ENCODE measurements around the gene SSC4D.

SSC4D gene

DNA sequence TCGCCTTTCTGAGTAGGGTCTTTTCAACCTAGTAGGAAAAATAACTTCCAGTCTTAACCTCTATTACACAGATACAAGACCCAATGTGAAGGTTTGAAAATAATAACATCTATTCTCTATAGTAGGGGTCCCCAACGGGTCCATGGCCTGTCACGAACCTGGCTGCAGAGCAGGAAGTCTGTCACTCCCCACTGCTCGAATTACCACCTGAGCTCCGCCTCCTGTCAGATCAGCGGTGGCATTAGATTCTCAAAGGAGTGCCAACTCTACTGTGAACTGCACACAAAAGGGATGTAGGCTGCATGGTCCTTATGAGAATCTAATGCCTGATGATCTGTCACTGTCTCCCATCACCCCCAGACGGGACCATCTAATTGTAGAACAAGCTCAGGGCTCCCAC, 58.1 kb downstream of the SSC4D start:
- DNase-seq, result no peak

DNA sequence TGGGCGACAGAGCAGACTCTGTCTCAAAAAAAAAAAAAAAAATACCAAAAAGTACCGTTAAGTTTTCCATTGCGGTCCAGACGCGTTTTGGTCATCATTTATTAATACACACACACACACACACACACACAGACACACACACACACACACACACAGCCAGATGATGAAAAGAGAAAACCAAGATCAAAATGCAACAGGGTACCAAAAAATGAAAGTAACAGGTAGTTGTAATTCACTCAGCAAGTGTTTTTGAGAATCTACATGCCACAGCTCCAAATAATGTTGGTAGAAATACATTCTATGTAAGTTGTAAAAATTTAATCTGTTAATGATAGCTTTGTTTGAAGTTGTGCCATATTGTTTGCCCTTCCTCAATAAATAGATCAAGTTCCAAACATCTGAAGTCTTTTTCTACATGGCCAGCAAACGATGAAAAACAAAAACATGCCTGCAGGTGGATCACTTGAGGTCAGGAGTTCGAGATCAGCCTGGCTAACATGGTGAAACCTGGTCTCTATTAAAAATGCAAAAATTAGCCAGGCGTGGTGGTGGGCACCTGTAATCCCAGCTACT, 60.1 kb downstream of the SSC4D start:
- DNase-seq, result no peak

GRCh38 chr7:76347710-76348109, 61.8 kb downstream of the SSC4D start:
- no peak for DNase-seq

GRCh38 chr7:76346778-76347177, 62.7 kb downstream of the SSC4D start:
- no peak for DNase-seq

DNA sequence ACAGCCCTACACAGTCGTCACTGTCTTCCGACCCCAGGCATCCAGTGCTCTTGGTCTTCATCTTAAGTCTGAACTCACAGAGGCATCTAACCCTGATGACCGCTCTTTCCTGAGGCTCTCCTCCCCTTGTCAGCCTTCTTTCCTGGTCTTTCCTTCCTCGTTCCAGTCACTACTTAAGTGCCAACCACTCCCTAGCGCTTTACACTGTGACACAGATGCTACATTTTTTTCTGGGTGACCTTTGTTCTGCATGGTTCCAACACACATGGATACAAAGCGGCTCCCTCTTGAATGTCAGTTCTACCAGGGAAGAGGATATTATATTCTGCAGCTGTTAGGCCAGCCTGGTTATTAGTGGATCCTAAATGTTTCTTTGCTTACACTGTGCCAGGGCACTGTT, 63.4 kb downstream of the SSC4D start:
- no peak for DNase-seq

GRCh38 chr7:76343931-76344321, 65.6 kb downstream of the SSC4D start:
- DNase-seq, result no peak

- DNase-seq, result no peak
These were observed 66.1 kb downstream of the SSC4D start for GRCh38 chr7:76343294-76343930.

DNA sequence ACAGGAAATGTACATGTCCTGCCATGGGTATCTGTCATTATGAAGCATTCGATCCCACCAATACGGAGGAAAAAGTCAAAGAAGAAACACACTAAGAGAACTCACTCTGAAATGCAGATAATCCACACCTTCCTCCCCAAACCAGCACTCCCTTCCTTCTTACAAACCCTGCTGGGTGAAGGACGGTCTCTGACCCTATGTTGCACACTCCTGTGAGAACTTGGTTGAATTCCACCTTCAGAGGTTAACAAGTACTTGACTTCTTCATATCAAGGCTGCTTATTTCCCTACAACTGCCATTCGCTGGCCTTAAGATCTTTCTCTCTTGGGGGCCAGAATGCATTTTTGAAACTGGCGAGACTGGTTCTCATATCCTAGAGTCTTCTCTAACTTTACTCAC, 67.3 kb downstream of the SSC4D start:
- DNase-seq, result no peak

- DNase-seq, result no peak
These were observed 68.8 kb downstream of the SSC4D start for GRCh38 chr7:76340617-76341131.
